ENCODE data around the gene MCM7.

MCM7 gene

DNA sequence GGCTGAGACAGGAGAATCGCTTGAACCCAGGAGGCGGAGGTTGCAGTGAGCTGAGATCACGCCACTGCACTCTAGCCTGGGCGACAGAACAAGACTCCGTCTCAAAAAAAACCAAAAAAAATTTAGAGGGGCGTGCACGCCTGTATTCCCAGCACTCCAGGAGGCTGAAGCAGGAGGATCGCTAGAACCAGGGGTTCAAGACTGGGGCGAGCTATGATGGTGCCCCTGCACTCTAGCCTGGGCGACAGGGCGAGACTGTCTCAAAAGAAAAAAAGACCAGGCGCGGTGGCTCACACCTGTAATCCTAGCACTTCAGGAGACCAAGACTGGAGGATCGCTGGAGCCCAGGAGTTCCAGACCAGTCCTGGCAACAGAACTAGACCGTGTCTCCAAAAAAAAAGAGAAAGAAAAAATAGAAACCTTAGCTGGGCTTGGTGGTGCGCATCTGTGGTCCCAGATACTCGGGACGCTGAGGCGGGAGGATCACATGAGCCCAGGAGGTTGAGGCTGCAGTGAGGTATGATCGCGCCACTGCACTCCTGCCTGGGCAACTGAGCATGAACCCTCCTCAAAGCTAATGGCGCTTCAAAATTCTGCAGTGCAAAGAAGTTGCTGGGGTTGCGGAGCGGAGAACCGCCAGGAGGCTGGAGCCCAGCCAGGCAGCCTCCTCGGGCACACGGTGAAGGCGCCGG, 25.2 kb upstream of the MCM7 start:
- H3K36me3 ChIP-seq: peaks cover 0 to 27% (median 4%) of the 10 kb centered on the region in 3 donors
- TF ChIP-seq, protein P1, sequence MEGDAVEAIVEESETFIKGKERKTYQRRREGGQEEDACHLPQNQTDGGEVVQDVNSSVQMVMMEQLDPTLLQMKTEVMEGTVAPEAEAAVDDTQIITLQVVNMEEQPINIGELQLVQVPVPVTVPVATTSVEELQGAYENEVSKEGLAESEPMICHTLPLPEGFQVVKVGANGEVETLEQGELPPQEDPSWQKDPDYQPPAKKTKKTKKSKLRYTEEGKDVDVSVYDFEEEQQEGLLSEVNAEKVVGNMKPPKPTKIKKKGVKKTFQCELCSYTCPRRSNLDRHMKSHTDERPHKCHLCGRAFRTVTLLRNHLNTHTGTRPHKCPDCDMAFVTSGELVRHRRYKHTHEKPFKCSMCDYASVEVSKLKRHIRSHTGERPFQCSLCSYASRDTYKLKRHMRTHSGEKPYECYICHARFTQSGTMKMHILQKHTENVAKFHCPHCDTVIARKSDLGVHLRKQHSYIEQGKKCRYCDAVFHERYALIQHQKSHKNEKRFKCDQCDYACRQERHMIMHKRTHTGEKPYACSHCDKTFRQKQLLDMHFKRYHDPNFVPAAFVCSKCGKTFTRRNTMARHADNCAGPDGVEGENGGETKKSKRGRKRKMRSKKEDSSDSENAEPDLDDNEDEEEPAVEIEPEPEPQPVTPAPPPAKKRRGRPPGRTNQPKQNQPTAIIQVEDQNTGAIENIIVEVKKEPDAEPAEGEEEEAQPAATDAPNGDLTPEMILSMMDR (IDR thresholded peaks at IDR 0.05): peak in 1 of 2 experiments; percentile 16
- peaks cover 0 to 35% (median 14%) of the 10 kb centered on the region in 4 donors for H3K4me1 ChIP-seq
- no peaks in the 10 kb centered on the region for H3K9me3 ChIP-seq
- H3K4me3 ChIP-seq: peak overlapping the region; percentile 68 to 88
- H3K27me3 ChIP-seq: no peaks in the 10 kb centered on the region
- DNase-seq: no peak
- peak overlapping the region; percentile 82 to 87 for H3K27ac ChIP-seq
- intact Hi-C loops (cut with DNase I; ENCODE audit: low total_unique reads): loop anchor here (2.0 kb wide), 1 partner anchor 26 kb away; the partner anchor contains the start of genes AP4M1 and MCM7

DNA sequence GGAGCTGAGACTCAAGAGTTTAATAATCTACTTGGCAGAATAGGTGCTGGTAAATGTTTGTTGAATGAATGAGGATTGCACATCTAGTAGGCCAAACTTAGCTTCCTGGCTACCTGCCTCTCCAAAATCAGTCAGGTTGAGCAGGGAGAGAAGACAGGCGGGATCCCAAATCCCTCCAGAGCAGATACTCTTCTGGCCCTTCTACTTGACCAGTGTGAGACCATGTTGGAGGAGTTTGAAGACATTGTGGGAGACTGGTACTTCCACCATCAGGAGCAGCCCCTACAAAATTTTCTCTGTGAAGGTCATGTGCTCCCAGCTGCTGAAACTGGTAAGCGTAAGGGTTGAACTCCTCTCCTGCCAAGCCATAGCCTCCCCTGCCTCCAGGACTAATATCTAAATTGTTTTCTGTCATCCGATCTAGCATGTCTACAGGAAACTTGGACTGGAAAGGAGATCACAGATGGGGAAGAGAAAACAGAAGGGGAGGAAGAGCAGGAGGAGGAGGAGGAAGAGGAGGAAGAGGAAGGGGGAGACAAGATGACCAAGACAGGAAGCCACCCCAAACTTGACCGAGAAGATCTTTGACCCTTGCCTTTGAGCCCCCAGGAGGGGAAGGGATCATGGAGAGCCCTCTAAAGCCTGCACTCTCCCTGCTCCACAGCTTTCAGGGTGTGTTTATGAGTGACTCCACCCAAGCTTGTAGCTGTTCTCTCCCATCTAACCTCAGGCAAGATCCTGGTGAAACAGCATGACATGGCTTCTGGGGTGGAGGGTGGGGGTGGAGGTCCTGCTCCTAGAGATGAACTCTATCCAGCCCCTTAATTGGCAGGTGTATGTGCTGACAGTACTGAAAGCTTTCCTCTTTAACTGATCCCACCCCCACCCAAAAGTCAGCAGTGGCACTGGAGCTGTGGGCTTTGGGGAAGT, 23.4 kb upstream of the MCM7 start:
- Histone ChIP-seq H3K4me3 (no peak overlapping the region), H3K9me3 (no peaks in the 10 kb centered on the region), H3K36me3 (peaks cover 0 to 27% (median 4%) of the 10 kb centered on the region in 3 donors), H3K27ac (no peak overlapping the region), H3K4me1 (peaks cover 0 to 37% (median 18%) of the 10 kb centered on the region in 4 donors), H3K27me3 (no peaks in the 10 kb centered on the region)
- TF ChIP-seq, protein P1 (IDR thresholded peaks at IDR 0.05): no peak
- DNase-seq: no peak
- intact Hi-C loops (cut with DNase I; ENCODE audit: low total_unique reads): no loop called here

DNA sequence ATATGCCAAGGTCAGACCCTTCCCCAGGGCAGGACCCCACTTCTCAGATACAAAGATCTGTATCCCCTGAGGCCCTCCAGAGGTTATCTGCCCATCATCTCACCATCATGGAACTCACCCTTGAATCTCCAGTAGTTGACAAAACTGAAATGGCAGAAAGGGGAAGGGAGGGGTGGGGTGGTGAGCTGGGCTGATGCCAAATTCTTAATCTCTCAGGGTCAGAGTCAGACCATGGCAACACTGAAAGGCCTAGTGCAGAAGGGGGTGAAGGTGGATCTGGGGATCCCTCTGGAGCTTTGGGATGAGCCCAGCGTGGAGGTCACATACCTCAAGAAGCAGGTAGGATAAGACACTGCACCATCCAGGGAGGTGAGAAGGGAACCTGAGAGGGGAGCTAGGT, 21.4 kb upstream of the MCM7 start:
- Histone ChIP-seq H3K27me3 (no peaks in the 10 kb centered on the region), H3K27ac (no peak overlapping the region), H3K36me3 (peaks cover 0 to 27% (median 4%) of the 10 kb centered on the region in 3 donors), H3K4me3 (no peak overlapping the region), H3K4me1 (peaks cover 0 to 40% (median 21%) of the 10 kb centered on the region in 4 donors), H3K9me3 (no peaks in the 10 kb centered on the region)
- TF ChIP-seq, protein P1 (IDR thresholded peaks at IDR 0.05): no peak
- no peak for DNase-seq
- intact Hi-C loops (cut with DNase I; ENCODE audit: low total_unique reads): no loop called here

DNA sequence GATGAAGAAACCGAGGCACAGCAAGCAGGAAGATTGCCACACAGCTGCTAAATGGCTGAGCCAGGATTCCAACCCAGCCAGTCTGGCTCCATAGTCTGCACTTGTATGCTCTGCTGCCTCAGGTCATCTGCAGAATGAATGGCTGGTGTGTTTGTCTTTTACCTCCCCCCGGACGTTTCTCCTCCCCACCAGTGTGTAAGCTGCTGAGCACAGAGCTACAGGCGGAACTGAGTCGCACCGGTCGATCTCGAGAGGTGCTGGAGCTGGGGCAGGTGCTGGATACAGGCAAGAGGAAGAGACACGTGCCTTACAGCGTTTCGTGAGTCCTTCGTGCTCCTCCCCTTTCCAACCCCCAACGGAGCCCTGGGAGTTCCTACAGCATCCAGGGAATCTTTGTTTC, 20.9 kb upstream of the MCM7 start:
- Histone ChIP-seq H3K36me3 (peaks cover 0 to 27% (median 4%) of the 10 kb centered on the region in 3 donors), H3K27me3 (no peaks in the 10 kb centered on the region), H3K27ac (no peak overlapping the region), H3K4me3 (no peak overlapping the region), H3K9me3 (no peaks in the 10 kb centered on the region), H3K4me1 (peaks cover 0 to 39% (median 21%) of the 10 kb centered on the region in 4 donors)
- DNase-seq: no peak
- intact Hi-C loops (cut with DNase I; ENCODE audit: low total_unique reads): no loop called here
- TF ChIP-seq, protein P1 (IDR thresholded peaks at IDR 0.05): no peak

DNA sequence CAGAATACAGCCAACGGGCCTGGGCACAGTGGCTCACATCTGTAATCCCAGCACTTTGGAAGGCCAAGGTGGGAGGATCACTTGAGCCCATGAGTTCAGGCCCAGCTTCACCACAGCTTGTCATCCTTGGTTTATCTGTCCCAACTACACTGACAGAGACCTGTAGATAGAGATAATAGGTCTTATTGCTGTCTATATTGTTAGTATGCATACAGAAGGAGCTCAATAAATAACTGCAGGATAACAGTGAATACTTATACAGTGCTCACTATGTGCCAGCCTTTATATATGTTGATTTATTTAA, 19.5 kb upstream of the MCM7 start:
- Histone ChIP-seq H3K9me3 (no peaks in the 10 kb centered on the region), H3K27ac (peak overlapping the region; percentile 83 to 84), H3K36me3 (peaks cover 0 to 27% (median 4%) of the 10 kb centered on the region in 3 donors), H3K27me3 (no peaks in the 10 kb centered on the region), H3K4me3 (peak overlapping the region; percentile 67 to 72), H3K4me1 (peaks cover 0 to 30% (median 17%) of the 10 kb centered on the region in 4 donors)
- no peak for DNase-seq
- intact Hi-C loops (cut with DNase I; ENCODE audit: low total_unique reads): no loop called here
- TF ChIP-seq, protein P1 (IDR thresholded peaks at IDR 0.05): no peak
